Measurements from ENCODE around the gene SYNE2. TPM values are rescaled to one million over a fixed set of nuclear protein-coding genes. Genes with fewer than 3 reads are reported as not detected.
A peak's percentile ranks its signal among the peaks of the same experiment; 100 is the strongest.

The SYNE2 gene
- total and polyA plus RNA-seq, 5 donors from 2014 or later, result 25.6 to 348 (median 32.3) TPM

- Histone ChIP-seq H3K36me3 (ENCODE audit: control insufficient read depth, insufficient read depth, low read length) (peaks cover 80% of the 10 kb centered on the region), H3K4me3 (ENCODE audit: low read depth, low read length) (no peak overlapping the region), H3K27ac (ENCODE audit: insufficient read depth, low read length, poor library complexity, severe bottlenecking) (no peak overlapping the region), H3K27me3 (ENCODE audit: control insufficient read depth, insufficient read depth, low read length) (no peaks in the 10 kb centered on the region), H3K4me1 (ENCODE audit: control insufficient read depth, insufficient read depth, low read length, poor library complexity, severe bottlenecking) (no peaks in the 10 kb centered on the region), H3K9me3 (ENCODE audit: control insufficient read depth in 2 of 2, low read length in 2 of 2) (no peaks in the 10 kb centered on the region)
- Mint-ChIP-seq H3K4me1 (peaks cover 0 to 12% (median 7%) of the 10 kb centered on the region in 4 donors), H3K36me3 (peaks cover 35% of the 10 kb centered on the region), H3K9me3 (no peaks in the 10 kb centered on the region), H3K27me3 (no peaks in the 10 kb centered on the region), H3K27ac (peak overlapping the region; percentile 68 to 78 (median 68)), H3K4me3 (no peak overlapping the region)
- no peak for ATAC-seq (ENCODE audit: low read depth in 2 of 2)
- DNase-seq, result no peak
These were observed 99.5 kb downstream of the SYNE2 start for GRCh38 chr14:63952053-63952932.

GRCh38 chr14:63952933-63953437 lies 100.2 kb downstream of the SYNE2 start:
- ATAC-seq (ENCODE audit: low read depth in 2 of 2), result no peak
- peak overlapping the region; percentile 68 to 78 (median 68) for H3K27ac Mint-ChIP-seq
- Histone ChIP-seq H3K4me1 (ENCODE audit: control insufficient read depth, insufficient read depth, low read length, poor library complexity, severe bottlenecking) (no peaks in the 10 kb centered on the region), H3K4me3 (ENCODE audit: low read depth, low read length) (no peak overlapping the region), H3K27me3 (ENCODE audit: control insufficient read depth, insufficient read depth, low read length) (no peaks in the 10 kb centered on the region), H3K9me3 (ENCODE audit: control insufficient read depth in 2 of 2, low read length in 2 of 2) (no peaks in the 10 kb centered on the region), H3K36me3 (ENCODE audit: control insufficient read depth, insufficient read depth, low read length) (peaks cover 77% of the 10 kb centered on the region), H3K27ac (ENCODE audit: insufficient read depth, low read length, poor library complexity, severe bottlenecking) (no peak overlapping the region)
- no peaks in the 10 kb centered on the region for H3K27me3 Mint-ChIP-seq
- H3K4me3 Mint-ChIP-seq, result no peak overlapping the region
- H3K36me3 Mint-ChIP-seq, result peaks cover 35% of the 10 kb centered on the region
- H3K4me1 Mint-ChIP-seq, result peaks cover 0 to 12% (median 7%) of the 10 kb centered on the region in 4 donors
- no peak for DNase-seq
- H3K9me3 Mint-ChIP-seq, result no peaks in the 10 kb centered on the region

GRCh38 chr14:63956326-63956725 lies 103.5 kb downstream of the SYNE2 start:
- DNase-seq (no peak), ATAC-seq (ENCODE audit: low read depth in 2 of 2) (no peak)
- no peaks in the 10 kb centered on the region for H3K27me3 ChIP-seq (ENCODE audit: control insufficient read depth, insufficient read depth, low read length)
- no peaks in the 10 kb centered on the region for H3K9me3 ChIP-seq (ENCODE audit: control insufficient read depth in 2 of 2, low read length in 2 of 2)
- Mint-ChIP-seq H3K27ac (peak overlapping the region in 1 of 3 donors; percentile 23), H3K4me3 (no peak overlapping the region), H3K4me1 (peaks cover 0 to 13% (median 7%) of the 10 kb centered on the region in 4 donors), H3K27me3 (no peaks in the 10 kb centered on the region), H3K9me3 (no peaks in the 10 kb centered on the region), H3K36me3 (peaks cover 38% of the 10 kb centered on the region)
- H3K36me3 ChIP-seq (ENCODE audit: control insufficient read depth, insufficient read depth, low read length), result peaks cover 77% of the 10 kb centered on the region
- H3K4me3 ChIP-seq (ENCODE audit: low read depth, low read length), result no peak overlapping the region
- H3K27ac ChIP-seq (ENCODE audit: insufficient read depth, low read length, poor library complexity, severe bottlenecking), result no peak overlapping the region
- no peaks in the 10 kb centered on the region for H3K4me1 ChIP-seq (ENCODE audit: control insufficient read depth, insufficient read depth, low read length, poor library complexity, severe bottlenecking)

GRCh38 chr14:63960926-63961567 lies 108.2 kb downstream of the SYNE2 start:
- peaks cover 29% of the 10 kb centered on the region for H3K36me3 Mint-ChIP-seq
- DNase-seq (no peak), ATAC-seq (ENCODE audit: low read depth in 2 of 2) (no peak)
- no peak overlapping the region for H3K4me3 Mint-ChIP-seq
- H3K27ac Mint-ChIP-seq, result peak overlapping the region in 1 of 3 donors; percentile 51
- no peaks in the 10 kb centered on the region for H3K9me3 Mint-ChIP-seq
- Histone ChIP-seq H3K4me1 (ENCODE audit: control insufficient read depth, insufficient read depth, low read length, poor library complexity, severe bottlenecking) (no peaks in the 10 kb centered on the region), H3K36me3 (ENCODE audit: control insufficient read depth, insufficient read depth, low read length) (peaks cover 66% of the 10 kb centered on the region), H3K27ac (ENCODE audit: insufficient read depth, low read length, poor library complexity, severe bottlenecking) (no peak overlapping the region), H3K4me3 (ENCODE audit: low read depth, low read length) (no peak overlapping the region), H3K27me3 (ENCODE audit: control insufficient read depth, insufficient read depth, low read length) (no peaks in the 10 kb centered on the region), H3K9me3 (ENCODE audit: control insufficient read depth in 2 of 2, low read length in 2 of 2) (no peaks in the 10 kb centered on the region)
- peaks cover 0 to 3% (median 0%) of the 10 kb centered on the region in 4 donors for H3K4me1 Mint-ChIP-seq
- no peaks in the 10 kb centered on the region for H3K27me3 Mint-ChIP-seq

GRCh38 chr14:63962906-63963305 lies 110.1 kb downstream of the SYNE2 start:
- Mint-ChIP-seq H3K27ac (no peak overlapping the region), H3K9me3 (peaks cover 0 to 1% (median 0%) of the 10 kb centered on the region in 7 donors), H3K4me3 (no peak overlapping the region), H3K36me3 (peaks cover 26% of the 10 kb centered on the region), H3K4me1 (peaks cover 0 to 2% (median 0%) of the 10 kb centered on the region in 4 donors), H3K27me3 (no peaks in the 10 kb centered on the region)
- Histone ChIP-seq H3K36me3 (ENCODE audit: control insufficient read depth, insufficient read depth, low read length) (peaks cover 70% of the 10 kb centered on the region), H3K27me3 (ENCODE audit: control insufficient read depth, insufficient read depth, low read length) (no peaks in the 10 kb centered on the region), H3K4me1 (ENCODE audit: control insufficient read depth, insufficient read depth, low read length, poor library complexity, severe bottlenecking) (no peaks in the 10 kb centered on the region), H3K27ac (ENCODE audit: insufficient read depth, low read length, poor library complexity, severe bottlenecking) (no peak overlapping the region), H3K9me3 (ENCODE audit: control insufficient read depth in 2 of 2, low read length in 2 of 2) (no peaks in the 10 kb centered on the region), H3K4me3 (ENCODE audit: low read depth, low read length) (no peak overlapping the region)
- ATAC-seq (ENCODE audit: low read depth in 2 of 2) (no peak), DNase-seq (no peak)

- Mint-ChIP-seq H3K27me3 (no peaks in the 10 kb centered on the region), H3K9me3 (peaks cover 0 to 1% (median 0%) of the 10 kb centered on the region in 7 donors), H3K4me3 (no peak overlapping the region), H3K36me3 (peaks cover 28% of the 10 kb centered on the region), H3K4me1 (peaks cover 0 to 2% (median 0%) of the 10 kb centered on the region in 4 donors), H3K27ac (no peak overlapping the region)
- no peak for DNase-seq
- Histone ChIP-seq H3K4me1 (ENCODE audit: control insufficient read depth, insufficient read depth, low read length, poor library complexity, severe bottlenecking) (no peaks in the 10 kb centered on the region), H3K9me3 (ENCODE audit: control insufficient read depth in 2 of 2, low read length in 2 of 2) (no peaks in the 10 kb centered on the region), H3K27ac (ENCODE audit: insufficient read depth, low read length, poor library complexity, severe bottlenecking) (no peak overlapping the region), H3K27me3 (ENCODE audit: control insufficient read depth, insufficient read depth, low read length) (no peaks in the 10 kb centered on the region), H3K4me3 (ENCODE audit: low read depth, low read length) (no peak overlapping the region), H3K36me3 (ENCODE audit: control insufficient read depth, insufficient read depth, low read length) (peaks cover 72% of the 10 kb centered on the region)
- no peak for ATAC-seq (ENCODE audit: low read depth in 2 of 2)
These were observed 110.6 kb downstream of the SYNE2 start for GRCh38 chr14:63963439-63963838.

GRCh38 chr14:63964113-63964512 lies 111.3 kb downstream of the SYNE2 start:
- Mint-ChIP-seq H3K27me3 (no peaks in the 10 kb centered on the region), H3K4me3 (no peak overlapping the region), H3K36me3 (peaks cover 30% of the 10 kb centered on the region), H3K27ac (no peak overlapping the region), H3K4me1 (peaks cover 0 to 2% (median 0%) of the 10 kb centered on the region in 4 donors), H3K9me3 (peaks cover 0 to 1% (median 0%) of the 10 kb centered on the region in 7 donors)
- DNase-seq, result no peak
- no peak for ATAC-seq (ENCODE audit: low read depth in 2 of 2)
- Histone ChIP-seq H3K4me1 (ENCODE audit: control insufficient read depth, insufficient read depth, low read length, poor library complexity, severe bottlenecking) (no peaks in the 10 kb centered on the region), H3K27ac (ENCODE audit: insufficient read depth, low read length, poor library complexity, severe bottlenecking) (no peak overlapping the region), H3K27me3 (ENCODE audit: control insufficient read depth, insufficient read depth, low read length) (no peaks in the 10 kb centered on the region), H3K9me3 (ENCODE audit: control insufficient read depth in 2 of 2, low read length in 2 of 2) (no peaks in the 10 kb centered on the region), H3K4me3 (ENCODE audit: low read depth, low read length) (no peak overlapping the region), H3K36me3 (ENCODE audit: control insufficient read depth, insufficient read depth, low read length) (peaks cover 71% of the 10 kb centered on the region)
